OCI-LY1 (cell line): Measurements from ENCODE around the gene RCAN1.

Experiments
- H2AFZ ChIP-seq: fragments of 200-600 bp; sonication (generic), shearing (Covaris generic); 2 replicates; pipeline ENCODE4 v1.6.0; 2014; ENCODE audit warnings: antibody characterized with exemption, mild to moderate bottlenecking, low read length
- H3F3A ChIP-seq: fragments of 200-600 bp; sonication (generic), shearing (Covaris generic); 2 replicates; pipeline ENCODE4 v1.6.0; 2014; ENCODE audit warnings: mild to moderate bottlenecking, antibody characterized with exemption, low read length, moderate library complexity; ENCODE audit not compliant: insufficient read depth
- H3K27ac ChIP-seq: fragments of 200-600 bp; sonication (generic); 2 replicates; pipeline ENCODE4 v1.5.1; 2014; ENCODE audit warnings: low read length, mixed run types, mild to moderate bottlenecking, low read depth; ENCODE audit not compliant: poor library complexity, severe bottlenecking
- H3K27me3 ChIP-seq: fragments of 200-600 bp; sonication (generic); 2 replicates; pipeline ENCODE4 v1.6.0; 2014; ENCODE audit warnings: antibody characterized with exemption, mild to moderate bottlenecking, low read length, moderate library complexity; ENCODE audit not compliant: insufficient read depth
- H3K36me3 ChIP-seq: fragments of 200-600 bp; sonication (generic); 2 replicates; pipeline ENCODE4 v1.6.1; 2014; ENCODE audit warnings: mild to moderate bottlenecking, antibody characterized with exemption, low read length, moderate library complexity, mixed read lengths; ENCODE audit not compliant: insufficient read depth
- H3K4me1 ChIP-seq: fragments of 200-600 bp; sonication (generic); 2 replicates; pipeline ENCODE4 v1.5.1; 2014; ENCODE audit warnings: mild to moderate bottlenecking, low read length, moderate library complexity; ENCODE audit not compliant: insufficient read depth, severe bottlenecking
- H3K4me2 ChIP-seq: fragments of 200-600 bp; sonication (generic), shearing (Covaris generic); 2 replicates; pipeline ENCODE4 v1.6.1; 2014; ENCODE audit warnings: low read length
- H3K4me3 ChIP-seq: fragments of 200-600 bp; sonication (generic); 2 replicates; pipeline ENCODE4 v1.5.1; 2014; ENCODE audit warnings: low read length, low read depth, mild to moderate bottlenecking, mixed read lengths; ENCODE audit not compliant: poor library complexity, severe bottlenecking
- H3K79me2 ChIP-seq: fragments of 200-600 bp; shearing (Covaris generic); 2 replicates; pipeline ENCODE4 v1.6.1; 2016; ENCODE audit warnings: mixed run types, low read length, mixed read lengths; ENCODE audit not compliant: insufficient read depth
- H3K9ac ChIP-seq: fragments of 200-600 bp; sonication (generic), shearing (Covaris generic); 2 replicates; pipeline ENCODE4 v1.6.1; 2014; ENCODE audit warnings: mild to moderate bottlenecking, low read length, mixed read lengths
- H3K9me2 ChIP-seq: fragments of 200-600 bp; sonication (generic), shearing (Covaris generic); 2 replicates; pipeline ENCODE4 v1.6.1; 2014; ENCODE audit warnings: low read depth, mild to moderate bottlenecking, low read length, mixed read lengths
- H3K9me3 ChIP-seq: fragments of 200-600 bp; shearing (Covaris generic); 2 replicates; pipeline ENCODE4 v1.6.1; 2014; ENCODE audit warnings: low read length, mixed read lengths
- H4K20me1 ChIP-seq: fragments of 200-600 bp; sonication (generic), shearing (Covaris generic); 2 replicates; pipeline ENCODE4 v1.6.0; 2016; ENCODE audit warnings: mild to moderate bottlenecking, low read length; ENCODE audit not compliant: insufficient read depth
- EZH2 ChIP-seq: fragments of 200-600 bp; sonication (generic), shearing (Covaris generic); IDR thresholded peaks from 2 replicates; pipeline ENCODE4 v1.8.0; 2017; ENCODE audit warnings: borderline replicate concordance, mixed run types, mild to moderate bottlenecking, antibody characterized with exemption, low read length, moderate library complexity, mixed read lengths
- TF ChIP-seq, protein P1 (sequence below): fragments of 200-600 bp; sonication (generic), shearing (Covaris generic); IDR thresholded peaks from 2 replicates; pipeline ENCODE4 v1.5.1; 2017; ENCODE audit warnings: mild to moderate bottlenecking, antibody characterized with exemption, low read length, moderate library complexity, mixed read lengths

Gene RCAN1

DNA sequence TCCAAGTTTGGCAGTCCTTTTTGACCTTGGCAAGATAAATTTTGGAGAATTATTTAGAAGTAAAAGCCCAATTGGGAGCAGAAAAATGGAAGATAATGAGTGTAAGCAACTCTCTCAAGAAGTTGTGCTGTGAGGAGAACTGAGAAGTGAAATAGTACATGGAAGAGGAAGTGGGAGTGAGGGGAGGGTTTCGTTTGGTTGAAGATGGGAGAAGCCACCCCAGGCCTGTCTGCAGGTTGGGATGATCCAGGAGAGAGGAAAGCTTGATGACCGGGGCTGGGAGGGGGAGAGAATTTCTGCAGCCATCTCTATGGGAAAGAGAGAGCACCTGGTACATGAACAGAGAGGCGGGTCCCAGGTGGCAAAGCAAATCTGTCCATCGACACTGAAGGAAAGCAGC lies 8.6 kb upstream of the RCAN1 start:
- Histone ChIP-seq H3K9ac (no peak overlapping the region), H3K4me2 (no peak overlapping the region), H3K36me3 (no peaks in the 10 kb centered on the region), H4K20me1 (no peaks in the 10 kb centered on the region), H3K9me3 (no peaks in the 10 kb centered on the region), H3K4me1 (no peaks in the 10 kb centered on the region), H3K9me2 (no peaks in the 10 kb centered on the region), H3F3A (no peaks in the 10 kb centered on the region), H3K4me3 (no peak overlapping the region), H3K27me3 (0 out of 2 replicates have a peak, but pooled peaks cover 4% of the 10 kb centered on the region), H3K27ac (no peak overlapping the region), H3K79me2 (no peaks in the 10 kb centered on the region), H2AFZ (no peak overlapping the region)
- TF ChIP-seq EZH2: no peak
- TF ChIP-seq, protein P1, sequence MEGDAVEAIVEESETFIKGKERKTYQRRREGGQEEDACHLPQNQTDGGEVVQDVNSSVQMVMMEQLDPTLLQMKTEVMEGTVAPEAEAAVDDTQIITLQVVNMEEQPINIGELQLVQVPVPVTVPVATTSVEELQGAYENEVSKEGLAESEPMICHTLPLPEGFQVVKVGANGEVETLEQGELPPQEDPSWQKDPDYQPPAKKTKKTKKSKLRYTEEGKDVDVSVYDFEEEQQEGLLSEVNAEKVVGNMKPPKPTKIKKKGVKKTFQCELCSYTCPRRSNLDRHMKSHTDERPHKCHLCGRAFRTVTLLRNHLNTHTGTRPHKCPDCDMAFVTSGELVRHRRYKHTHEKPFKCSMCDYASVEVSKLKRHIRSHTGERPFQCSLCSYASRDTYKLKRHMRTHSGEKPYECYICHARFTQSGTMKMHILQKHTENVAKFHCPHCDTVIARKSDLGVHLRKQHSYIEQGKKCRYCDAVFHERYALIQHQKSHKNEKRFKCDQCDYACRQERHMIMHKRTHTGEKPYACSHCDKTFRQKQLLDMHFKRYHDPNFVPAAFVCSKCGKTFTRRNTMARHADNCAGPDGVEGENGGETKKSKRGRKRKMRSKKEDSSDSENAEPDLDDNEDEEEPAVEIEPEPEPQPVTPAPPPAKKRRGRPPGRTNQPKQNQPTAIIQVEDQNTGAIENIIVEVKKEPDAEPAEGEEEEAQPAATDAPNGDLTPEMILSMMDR: no peak

DNA sequence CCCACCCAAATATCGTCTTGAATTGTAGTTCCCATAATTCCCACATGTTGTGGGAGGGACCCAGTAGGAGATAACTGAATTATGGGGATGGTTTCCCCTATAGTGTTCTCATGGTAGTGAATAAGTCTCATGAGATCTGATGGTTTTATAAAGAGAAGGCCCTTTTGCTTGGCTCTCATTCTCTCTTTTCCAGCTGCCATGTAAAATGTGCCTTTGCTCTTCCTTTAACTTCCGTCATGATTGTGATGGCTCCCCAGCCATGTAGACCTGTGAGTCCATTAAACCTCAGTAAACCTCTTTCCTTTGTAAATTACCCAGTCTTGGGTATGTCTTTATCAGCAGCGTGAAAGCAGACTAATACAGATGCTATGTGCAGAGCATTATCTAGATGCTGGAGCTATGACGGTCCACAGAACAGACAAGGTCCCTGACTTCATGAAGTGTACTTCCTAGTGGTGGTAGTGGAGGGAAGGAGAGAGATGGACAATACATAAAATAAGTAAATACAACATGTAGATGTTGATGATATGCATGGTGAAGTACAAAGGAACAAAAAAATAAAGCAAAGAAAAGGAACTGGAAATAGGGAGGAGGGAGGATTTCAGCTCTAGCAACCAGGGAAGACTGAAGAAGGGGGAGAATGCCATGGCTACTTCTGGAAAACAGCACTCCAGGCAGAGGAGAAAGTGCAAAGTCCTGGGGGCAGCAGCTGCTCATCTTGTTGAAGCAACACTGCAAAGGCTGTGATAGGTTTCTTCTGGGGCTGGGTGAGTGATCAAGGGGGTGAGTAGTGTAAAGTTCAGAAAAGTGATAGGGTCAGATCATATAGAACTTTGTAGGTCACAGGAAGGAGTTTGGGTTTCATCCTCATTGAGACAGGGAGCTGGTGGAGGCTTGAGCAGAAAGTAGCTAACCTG lies 6.8 kb upstream of the RCAN1 start:
- 0 out of 2 replicates have a peak, but pooled peaks cover 4% of the 10 kb centered on the region for H3K27me3 ChIP-seq
- no peaks in the 10 kb centered on the region for H4K20me1 ChIP-seq
- no peaks in the 10 kb centered on the region for H3K9me2 ChIP-seq
- H3K79me2 ChIP-seq: no peaks in the 10 kb centered on the region
- no peaks in the 10 kb centered on the region for H3F3A ChIP-seq
- no peaks in the 10 kb centered on the region for H3K4me1 ChIP-seq
- no peaks in the 10 kb centered on the region for H3K9me3 ChIP-seq
- TF ChIP-seq, protein P1: no peak
- TF ChIP-seq EZH2: no peak
- no peaks in the 10 kb centered on the region for H3K36me3 ChIP-seq
- H3K9ac ChIP-seq: no peak overlapping the region
- no peak overlapping the region for H3K4me3 ChIP-seq
- no peak overlapping the region for H2AFZ ChIP-seq
- H3K27ac ChIP-seq: no peak overlapping the region
- H3K4me2 ChIP-seq: no peak overlapping the region

DNA sequence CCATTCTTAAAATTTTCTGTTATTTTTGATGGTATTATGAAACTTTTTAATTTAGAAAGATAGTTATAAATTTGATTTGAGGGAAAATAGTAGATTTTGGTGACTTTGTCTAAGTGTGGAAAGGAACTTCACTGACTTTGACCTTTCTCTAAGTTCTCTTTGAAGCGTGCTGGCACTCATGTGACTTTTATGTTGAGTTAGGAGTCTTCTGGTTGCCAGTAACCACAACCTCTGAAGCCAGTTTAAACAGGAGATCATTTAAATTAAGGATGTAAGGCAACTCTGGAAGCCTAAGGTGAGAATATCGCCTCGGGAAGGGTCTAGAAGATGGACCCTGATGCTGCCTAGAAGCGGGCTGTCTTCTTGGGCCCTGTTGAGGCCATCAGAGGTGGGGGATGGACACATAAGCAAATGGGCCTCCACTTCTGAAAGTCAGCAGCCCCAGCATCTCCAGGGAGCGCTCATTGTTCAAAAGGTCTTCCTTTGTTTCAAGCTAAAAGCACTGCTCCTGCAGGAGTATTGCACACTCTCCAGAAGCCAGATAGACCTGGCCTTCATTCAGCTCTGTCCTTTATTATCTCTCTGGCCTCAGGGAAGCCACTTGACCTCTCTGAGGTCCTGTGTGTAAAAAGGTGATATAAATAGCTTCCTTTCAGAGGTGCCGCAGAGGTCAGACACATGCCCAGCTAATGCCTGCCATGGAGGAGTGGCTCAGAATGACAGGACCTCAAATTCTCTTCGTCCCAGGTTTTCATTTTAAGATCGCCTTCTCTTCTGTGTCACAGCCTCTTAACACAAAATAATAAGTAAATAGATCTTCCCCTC lies 5.1 kb upstream of the RCAN1 start:
- Histone ChIP-seq H2AFZ (no peak overlapping the region), H3K4me2 (no peak overlapping the region), H3K36me3 (no peaks in the 10 kb centered on the region), H3K4me3 (no peak overlapping the region), H3K9ac (no peak overlapping the region), H3K27me3 (no peaks in the 10 kb centered on the region), H3K4me1 (no peaks in the 10 kb centered on the region), H3K79me2 (no peaks in the 10 kb centered on the region), H3K27ac (no peak overlapping the region), H4K20me1 (no peaks in the 10 kb centered on the region), H3F3A (no peaks in the 10 kb centered on the region), H3K9me2 (no peaks in the 10 kb centered on the region), H3K9me3 (no peaks in the 10 kb centered on the region)
- no peak for TF ChIP-seq EZH2
- TF ChIP-seq, protein P1: no peak
